ENCODE measurements around the gene CCL4L2.
"Not testable (repeated sequence)": the region's sequence is repeated elsewhere in the genome, so short reads cannot be mapped to it uniquely, and the experiment has no call there.

The CCL4L2 gene

DNA sequence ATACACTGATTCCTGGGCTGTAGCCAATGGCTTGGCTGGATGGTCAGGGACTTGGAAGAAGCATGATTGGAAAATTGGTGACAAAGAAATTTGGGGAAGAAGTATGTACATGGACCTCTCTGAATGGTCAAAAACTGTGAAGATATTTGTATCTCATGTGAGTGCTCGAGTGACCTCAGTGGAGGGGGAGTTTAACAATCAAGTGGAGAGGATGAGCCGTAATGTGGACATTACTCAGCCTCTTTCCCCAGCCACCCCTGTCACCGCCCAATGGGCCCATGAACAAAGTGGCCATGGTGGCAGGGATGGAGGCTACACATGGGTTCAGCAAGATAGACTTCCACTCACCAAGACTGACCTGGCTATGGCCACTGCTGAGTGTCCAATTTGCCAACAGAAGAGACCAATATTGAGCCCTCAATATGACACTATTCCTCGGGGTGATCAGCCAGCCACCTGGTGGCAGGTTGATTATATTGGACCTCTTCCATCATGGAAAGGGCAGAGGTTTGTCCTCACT, 10.8 kb downstream of the CCL4L2 start:
- peak; percentile 44 for DNase-seq

GRCh38 chr17:36222967-36223366, 12.1 kb downstream of the CCL4L2 start:
- peak; percentile 23 for DNase-seq

DNA sequence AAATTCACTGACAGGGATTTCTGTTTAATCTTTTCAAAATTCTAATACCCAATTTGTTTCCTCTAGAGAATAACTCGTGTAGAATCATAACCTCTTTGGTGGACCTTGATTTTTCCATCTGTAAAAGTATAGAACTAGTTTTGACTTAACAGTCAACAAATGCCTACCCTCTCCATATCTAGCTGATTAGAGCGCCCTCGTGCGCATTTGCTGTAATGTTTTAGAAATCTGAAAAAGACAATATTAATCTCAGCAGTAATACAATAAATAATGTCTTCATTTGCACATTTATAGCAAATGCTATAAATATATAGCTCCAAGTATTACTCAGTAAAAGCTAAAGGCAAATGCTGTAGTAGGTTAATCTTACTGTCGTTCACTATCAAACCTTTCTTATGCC, 18.8 kb downstream of the CCL4L2 start:
- DNase-seq: not testable (repeated sequence)

GRCh38 chr17:36242046-36242445, 31.2 kb downstream of the CCL4L2 start:
- not testable (repeated sequence) for DNase-seq
